MM.1S (cell line): ENCODE measurements around the gene CDH7.
A peak's percentile ranks its signal among the peaks of the same experiment; 100 is the strongest.

Source experiments
- DNase-seq: peaks from one replicate; pipeline ENCODE4 v3.0.0-alpha.2; 2015
- H2AFZ ChIP-seq: fragments of 300-600 bp; sonication (generic); 2 replicates; pipeline ENCODE4 v1.6.0; 2016; ENCODE audit warnings: antibody characterized with exemption, low read length
- H3F3A ChIP-seq: fragments of 300-600 bp; sonication (generic); 2 replicates; pipeline ENCODE4 v1.6.1; 2016; ENCODE audit warnings: mild to moderate bottlenecking, antibody characterized with exemption, low read length, moderate library complexity, mixed read lengths; ENCODE audit not compliant: insufficient read depth
- H3K27ac ChIP-seq: fragments of 300-600 bp; sonication (generic); 2 replicates; pipeline ENCODE4 v1.5.1; 2016; ENCODE audit warnings: mild to moderate bottlenecking, low read length
- H3K27me3 ChIP-seq: fragments of 300-600 bp; sonication (generic); replicated peaks from 2 replicates; pipeline ENCODE4 v1.6.0; 2016; ENCODE audit warnings: low read length; ENCODE audit not compliant: insufficient read depth
- H3K36me3 ChIP-seq: fragments of 300-600 bp; sonication (generic); replicated peaks from 2 replicates; pipeline ENCODE4 v1.6.1; 2016; ENCODE audit warnings: mild to moderate bottlenecking, low read length, mixed read lengths; ENCODE audit not compliant: insufficient read depth
- H3K4me1 ChIP-seq: fragments of 300-600 bp; sonication (generic); 2 replicates; pipeline ENCODE4 v1.6.1; 2016; ENCODE audit warnings: low read length, mixed read lengths
- H3K4me2 ChIP-seq: fragments of 300-600 bp; sonication (generic); 2 replicates; pipeline ENCODE4 v1.6.0; 2016; ENCODE audit warnings: low read depth, low read length
- H3K4me3 ChIP-seq: fragments of 300-600 bp; sonication (generic); 2 replicates; pipeline ENCODE4 v1.5.1; 2016; ENCODE audit warnings: low read length, mixed read lengths
- H3K79me2 ChIP-seq: fragments of 300-600 bp; sonication (generic); 2 replicates; pipeline ENCODE4 v1.6.1; 2016; ENCODE audit warnings: mixed run types, low read length, mixed read lengths
- H3K9ac ChIP-seq: fragments of 300-600 bp; sonication (generic); 2 replicates; pipeline ENCODE4 v1.6.1; 2016; ENCODE audit warnings: low read length, mixed read lengths
- H3K9me2 ChIP-seq: fragments of 300-600 bp; sonication (generic); replicated peaks from 2 replicates; pipeline ENCODE4 v1.6.1; 2016; ENCODE audit warnings: mild to moderate bottlenecking, low read length, mixed read lengths; ENCODE audit not compliant: insufficient read depth
- H3K9me3 ChIP-seq: fragments of 300-600 bp; sonication (generic); replicated peaks from 2 replicates; pipeline ENCODE4 v1.6.1; 2016; ENCODE audit warnings: mild to moderate bottlenecking, low read length, mixed read lengths; ENCODE audit not compliant: insufficient read depth
- H4K20me1 ChIP-seq: fragments of 300-600 bp; sonication (generic); 2 replicates; pipeline ENCODE4 v1.6.1; 2016; ENCODE audit warnings: mild to moderate bottlenecking, low read length, moderate library complexity, mixed read lengths; ENCODE audit not compliant: insufficient read depth
- EZH2 ChIP-seq: fragments of 300-600 bp; sonication (generic); optimal IDR thresholded peaks from 2 replicates; pipeline ENCODE3; 2017; ENCODE audit warnings: low read depth, mild to moderate bottlenecking, antibody characterized with exemption, low read length, mixed read lengths
- EZH2phosphoT487 ChIP-seq: fragments of 300-600 bp; sonication (generic); IDR thresholded peaks from 2 replicates; pipeline ENCODE4 v1.6.1; 2018; ENCODE audit warnings: antibody characterized with exemption, low read length
- TF ChIP-seq, protein P1 (sequence below): fragments of 300-600 bp; sonication (generic); IDR thresholded peaks from 2 replicates; pipeline ENCODE4 v1.5.1; 2016; ENCODE audit warnings: antibody characterized with exemption, low read length, mixed read lengths

The CDH7 gene

DNA sequence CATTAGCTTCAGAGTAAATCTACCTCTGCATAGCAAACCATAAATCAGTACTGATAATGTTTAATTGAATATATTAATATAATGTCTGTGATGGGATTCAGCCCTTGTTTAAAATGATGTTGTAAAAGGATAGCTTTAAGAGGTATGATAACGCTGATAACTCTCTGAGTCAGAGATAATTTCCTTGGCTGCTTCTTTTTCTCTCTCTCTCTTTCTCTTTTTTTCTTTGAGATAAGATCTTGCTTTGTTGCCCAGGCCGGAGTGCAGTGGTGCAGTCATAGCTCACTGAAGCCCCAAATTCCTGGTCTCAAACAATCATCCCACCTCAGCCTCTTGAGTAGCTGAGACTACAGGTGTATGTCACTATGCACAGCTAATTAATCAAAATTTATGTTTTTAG lies 35.7 kb downstream of the CDH7 start:
- H3K36me3 ChIP-seq: no peaks in the 10 kb centered on the region
- H3K79me2 ChIP-seq: no peaks in the 10 kb centered on the region
- no peaks in the 10 kb centered on the region for H3K27me3 ChIP-seq
- no peaks in the 10 kb centered on the region for H3K9me3 ChIP-seq
- TF ChIP-seq EZH2: no peak
- no peak for TF ChIP-seq EZH2phosphoT487
- TF ChIP-seq, protein P1, sequence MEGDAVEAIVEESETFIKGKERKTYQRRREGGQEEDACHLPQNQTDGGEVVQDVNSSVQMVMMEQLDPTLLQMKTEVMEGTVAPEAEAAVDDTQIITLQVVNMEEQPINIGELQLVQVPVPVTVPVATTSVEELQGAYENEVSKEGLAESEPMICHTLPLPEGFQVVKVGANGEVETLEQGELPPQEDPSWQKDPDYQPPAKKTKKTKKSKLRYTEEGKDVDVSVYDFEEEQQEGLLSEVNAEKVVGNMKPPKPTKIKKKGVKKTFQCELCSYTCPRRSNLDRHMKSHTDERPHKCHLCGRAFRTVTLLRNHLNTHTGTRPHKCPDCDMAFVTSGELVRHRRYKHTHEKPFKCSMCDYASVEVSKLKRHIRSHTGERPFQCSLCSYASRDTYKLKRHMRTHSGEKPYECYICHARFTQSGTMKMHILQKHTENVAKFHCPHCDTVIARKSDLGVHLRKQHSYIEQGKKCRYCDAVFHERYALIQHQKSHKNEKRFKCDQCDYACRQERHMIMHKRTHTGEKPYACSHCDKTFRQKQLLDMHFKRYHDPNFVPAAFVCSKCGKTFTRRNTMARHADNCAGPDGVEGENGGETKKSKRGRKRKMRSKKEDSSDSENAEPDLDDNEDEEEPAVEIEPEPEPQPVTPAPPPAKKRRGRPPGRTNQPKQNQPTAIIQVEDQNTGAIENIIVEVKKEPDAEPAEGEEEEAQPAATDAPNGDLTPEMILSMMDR: no peak
- no peak for DNase-seq
- no peak overlapping the region for H3K27ac ChIP-seq
- no peak overlapping the region for H3K4me3 ChIP-seq
- H2AFZ ChIP-seq: no peak overlapping the region
- no peak overlapping the region for H3K4me2 ChIP-seq
- no peaks in the 10 kb centered on the region for H4K20me1 ChIP-seq
- H3K4me1 ChIP-seq: no peaks in the 10 kb centered on the region
- no peaks in the 10 kb centered on the region for H3K9me2 ChIP-seq
- H3K9ac ChIP-seq: no peak overlapping the region
- no peaks in the 10 kb centered on the region for H3F3A ChIP-seq

DNA sequence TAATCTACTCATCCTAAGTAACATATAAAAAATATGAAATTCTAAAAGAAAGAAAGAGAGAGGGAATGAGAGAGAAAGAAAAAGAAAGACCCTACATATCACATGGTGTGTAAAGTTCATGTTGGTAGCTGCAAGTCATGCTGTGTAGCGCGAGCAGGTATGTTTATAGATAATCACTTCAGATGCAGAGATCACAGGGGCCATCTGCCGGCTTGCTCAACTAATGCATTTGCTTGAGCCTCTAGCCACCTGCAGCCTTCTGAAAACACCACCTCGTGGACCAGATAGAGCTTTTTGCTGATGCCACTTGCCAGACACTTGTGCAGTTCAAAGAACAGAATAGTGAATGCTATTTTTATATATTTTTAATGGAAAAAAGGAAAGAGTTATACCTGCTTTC lies 37.6 kb downstream of the CDH7 start:
- H3K9me2 ChIP-seq: no peaks in the 10 kb centered on the region
- no peak overlapping the region for H3K9ac ChIP-seq

DNA sequence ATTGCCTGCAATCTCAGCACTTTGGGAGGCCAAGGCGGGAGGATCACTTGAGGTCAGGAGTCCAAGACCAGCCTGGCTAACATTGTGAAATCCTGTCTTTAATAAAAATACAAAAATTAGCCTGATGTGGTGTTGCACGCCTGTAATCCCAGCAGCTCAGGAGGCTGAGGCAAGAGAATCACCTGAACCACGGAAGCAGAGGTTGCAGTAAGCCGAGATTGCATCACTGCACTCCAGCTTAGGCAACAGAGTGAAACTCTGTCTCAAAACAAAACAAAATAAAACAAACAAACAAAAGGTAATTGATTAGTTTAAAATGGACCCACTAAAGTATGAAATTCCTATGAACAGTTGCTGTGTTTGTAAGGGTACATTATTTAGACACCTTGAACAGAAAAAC lies 39.8 kb downstream of the CDH7 start:
- no peak overlapping the region for H3K9ac ChIP-seq
- H3K27ac ChIP-seq: no peak overlapping the region
- H3K4me2 ChIP-seq: no peak overlapping the region
- H3K36me3 ChIP-seq: no peaks in the 10 kb centered on the region
- no peak overlapping the region for H3K4me3 ChIP-seq
- H4K20me1 ChIP-seq: no peaks in the 10 kb centered on the region
- no peaks in the 10 kb centered on the region for H3K79me2 ChIP-seq
- no peak overlapping the region for H2AFZ ChIP-seq
- no peaks in the 10 kb centered on the region for H3K27me3 ChIP-seq
- no peaks in the 10 kb centered on the region for H3F3A ChIP-seq
- H3K4me1 ChIP-seq: no peaks in the 10 kb centered on the region
- no peak for DNase-seq
- no peaks in the 10 kb centered on the region for H3K9me3 ChIP-seq
- no peak for TF ChIP-seq EZH2
- TF ChIP-seq EZH2phosphoT487: no peak
- TF ChIP-seq, protein P1: no peak
- no peaks in the 10 kb centered on the region for H3K9me2 ChIP-seq

More for the DNA sequence above, 37.6 kb downstream of the CDH7 start:
- Histone ChIP-seq H4K20me1 (no peaks in the 10 kb centered on the region), H3F3A (no peaks in the 10 kb centered on the region), H3K4me3 (no peak overlapping the region), H3K27ac (no peak overlapping the region), H3K4me2 (no peak overlapping the region), H3K27me3 (no peaks in the 10 kb centered on the region), H3K4me1 (no peaks in the 10 kb centered on the region), H3K9me3 (no peaks in the 10 kb centered on the region), H2AFZ (no peak overlapping the region), H3K36me3 (no peaks in the 10 kb centered on the region), H3K79me2 (no peaks in the 10 kb centered on the region)
- peak; percentile 82 for DNase-seq
- TF ChIP-seq, protein P1: peak; percentile 57
- TF ChIP-seq EZH2: no peak
- TF ChIP-seq EZH2phosphoT487: no peak
